Retinal pigment epithelial cell (primary cell): ENCODE measurements around the gene GFRA1.

ENCODE experiments used
- DNase-seq: peaks from one replicate; pipeline ENCODE4 v3.0.0-alpha.2; 2010; ENCODE audit warnings: low read depth
- H3K4me3 ChIP-seq: 2 replicates; pipeline ENCODE4 v1.5.1; 2011; ENCODE audit warnings: mild to moderate bottlenecking, low read length, control low read depth, moderate library complexity
- CTCF ChIP-seq: conservative IDR thresholded peaks from 2 replicates; pipeline ENCODE4 v1.5.1; 2011; ENCODE audit warnings: low read depth, low read length, control low read depth, inconsistent platforms

Gene GFRA1

GRCh38 chr10:116194061-116194460 lies 78.9 kb downstream of the GFRA1 start:
- no peak overlapping the region for H3K4me3 ChIP-seq
- DNase-seq, result no peak
- no peak for TF ChIP-seq CTCF

DNA sequence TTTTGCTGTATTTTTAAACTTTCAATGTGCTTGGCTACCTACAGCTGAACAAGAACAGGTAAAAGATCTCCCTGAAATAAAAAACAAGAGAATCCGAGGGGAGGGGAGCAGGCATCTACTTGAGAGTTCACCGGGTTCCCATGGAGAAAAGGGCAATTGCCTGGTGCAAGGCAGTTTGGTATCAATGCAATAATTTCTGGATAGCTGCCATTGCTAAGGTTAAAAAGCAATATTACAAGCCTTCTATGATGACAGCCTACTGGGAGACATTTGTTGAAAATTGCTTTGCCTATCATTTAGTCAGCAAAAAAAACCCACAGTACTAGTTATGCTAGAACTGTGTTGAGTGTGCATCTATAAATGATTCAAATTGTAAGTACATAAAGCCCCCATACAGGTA lies 82.1 kb downstream of the GFRA1 start:
- no peak overlapping the region for H3K4me3 ChIP-seq
- no peak for TF ChIP-seq CTCF
- DNase-seq, result no peak

- DNase-seq, result no peak
- H3K4me3 ChIP-seq, result no peak overlapping the region
- TF ChIP-seq CTCF, result no peak
Measured at GRCh38 chr10:116186273-116186672, 86.7 kb downstream of the GFRA1 start.

DNA sequence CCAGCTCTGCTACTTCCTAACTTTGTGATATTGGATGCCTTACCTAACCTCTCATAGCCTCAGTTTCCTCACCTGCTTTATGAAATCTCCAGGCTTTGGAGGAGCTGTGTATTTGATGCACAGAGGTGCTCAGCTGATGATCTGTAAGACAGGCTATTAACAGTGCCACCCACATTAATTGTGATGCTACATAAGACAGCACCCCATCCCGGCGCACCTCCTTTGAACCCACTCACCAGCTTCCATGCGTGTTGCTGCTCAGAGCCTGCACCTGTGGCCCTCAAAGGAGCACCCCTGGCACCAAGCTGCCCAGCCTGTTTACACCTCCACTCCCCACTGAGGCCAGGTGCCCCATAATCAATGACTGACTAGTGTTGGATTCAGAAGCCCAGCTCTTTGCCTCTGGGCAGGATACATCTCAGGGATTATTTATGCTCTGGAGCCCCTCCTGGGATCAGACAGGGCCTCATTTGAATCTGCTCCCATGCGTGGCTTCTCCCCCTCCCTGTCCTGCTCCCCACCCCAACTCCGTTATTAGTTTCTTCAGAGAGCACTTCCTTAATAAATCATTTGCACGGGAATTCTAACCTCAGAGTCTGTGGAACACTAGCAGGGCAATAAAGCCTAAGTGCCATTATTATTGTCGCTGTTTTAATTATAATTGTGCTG lies 87.7 kb downstream of the GFRA1 start:
- H3K4me3 ChIP-seq, result no peak overlapping the region
- no peak for TF ChIP-seq CTCF
- DNase-seq, result no peak

DNA sequence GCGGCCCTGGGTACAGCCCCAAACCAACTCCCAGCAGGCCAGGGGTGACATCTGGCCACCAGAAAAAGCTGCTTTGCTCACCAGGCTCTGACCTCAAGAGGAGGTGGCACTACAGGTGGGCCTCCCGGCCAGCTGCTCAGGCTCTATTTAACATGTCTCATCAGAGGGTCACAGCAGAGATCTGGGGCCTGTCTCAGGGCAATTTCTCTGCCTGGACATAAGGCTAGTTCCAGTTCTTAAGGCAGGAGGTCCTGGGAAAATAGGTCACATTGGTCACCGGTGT lies 88.6 kb downstream of the GFRA1 start:
- DNase-seq, result no peak
- no peak for TF ChIP-seq CTCF
- no peak overlapping the region for H3K4me3 ChIP-seq

DNA sequence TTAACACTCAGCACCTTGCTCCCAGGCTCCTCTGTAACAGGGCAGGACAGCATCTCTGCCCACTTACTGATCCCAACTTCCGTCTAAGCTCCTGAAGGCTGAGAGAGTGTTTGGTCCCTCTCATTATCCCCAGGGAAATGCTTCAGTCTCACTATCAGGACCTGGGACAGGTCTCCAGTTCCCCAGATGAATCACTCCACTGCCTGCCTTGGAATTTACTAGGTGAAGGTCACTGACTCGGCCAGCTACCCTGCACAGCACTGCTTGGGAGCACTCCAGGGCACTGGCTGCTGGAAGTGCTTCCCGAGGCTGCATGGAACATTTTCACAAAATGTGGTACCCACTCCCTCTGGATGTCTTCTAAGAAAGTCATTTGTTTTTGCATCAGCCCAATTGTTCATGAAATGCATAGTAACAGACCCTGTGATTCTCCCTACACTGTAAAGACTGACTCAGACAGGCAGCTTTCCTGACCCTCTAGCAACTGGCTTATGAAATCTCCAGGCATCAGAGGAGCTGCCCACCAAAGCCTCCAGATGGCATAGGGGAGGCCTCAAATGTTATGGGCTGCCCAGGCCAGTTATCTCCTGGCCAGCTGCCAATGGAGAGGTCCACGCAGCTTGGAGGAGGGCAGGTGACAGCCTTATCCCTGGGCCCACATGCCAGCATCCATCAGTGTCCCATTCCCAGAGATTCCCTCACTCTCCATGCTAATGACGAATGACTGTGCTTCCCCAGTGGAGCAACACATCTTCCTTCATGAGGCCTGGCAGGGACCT lies 89.1 kb downstream of the GFRA1 start:
- DNase-seq, result no peak
- TF ChIP-seq CTCF, result no peak
- no peak overlapping the region for H3K4me3 ChIP-seq

DNA sequence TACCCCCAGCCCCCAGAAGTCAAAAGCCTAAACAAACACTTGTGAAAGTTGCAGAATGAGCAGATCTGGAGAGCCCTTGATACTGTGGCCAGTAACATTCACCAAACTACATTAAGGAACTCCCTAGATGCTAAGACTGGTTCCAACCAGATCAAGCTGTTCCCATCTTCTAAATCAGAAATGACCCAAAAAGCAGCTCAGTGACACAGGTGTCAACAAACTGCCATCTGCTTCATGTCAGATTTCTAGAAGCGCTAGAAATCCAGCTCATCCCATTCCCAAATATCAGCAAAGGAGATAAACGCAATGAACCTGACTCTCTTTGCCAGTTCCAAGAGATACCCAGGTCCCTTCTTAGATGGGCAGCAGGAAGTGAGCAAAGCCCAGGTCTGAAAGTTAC lies 90.6 kb downstream of the GFRA1 start:
- H3K4me3 ChIP-seq, result no peak overlapping the region
- DNase-seq, result no peak
- TF ChIP-seq CTCF, result no peak
